ENCODE results near the gene ADGRV1.

DNA sequence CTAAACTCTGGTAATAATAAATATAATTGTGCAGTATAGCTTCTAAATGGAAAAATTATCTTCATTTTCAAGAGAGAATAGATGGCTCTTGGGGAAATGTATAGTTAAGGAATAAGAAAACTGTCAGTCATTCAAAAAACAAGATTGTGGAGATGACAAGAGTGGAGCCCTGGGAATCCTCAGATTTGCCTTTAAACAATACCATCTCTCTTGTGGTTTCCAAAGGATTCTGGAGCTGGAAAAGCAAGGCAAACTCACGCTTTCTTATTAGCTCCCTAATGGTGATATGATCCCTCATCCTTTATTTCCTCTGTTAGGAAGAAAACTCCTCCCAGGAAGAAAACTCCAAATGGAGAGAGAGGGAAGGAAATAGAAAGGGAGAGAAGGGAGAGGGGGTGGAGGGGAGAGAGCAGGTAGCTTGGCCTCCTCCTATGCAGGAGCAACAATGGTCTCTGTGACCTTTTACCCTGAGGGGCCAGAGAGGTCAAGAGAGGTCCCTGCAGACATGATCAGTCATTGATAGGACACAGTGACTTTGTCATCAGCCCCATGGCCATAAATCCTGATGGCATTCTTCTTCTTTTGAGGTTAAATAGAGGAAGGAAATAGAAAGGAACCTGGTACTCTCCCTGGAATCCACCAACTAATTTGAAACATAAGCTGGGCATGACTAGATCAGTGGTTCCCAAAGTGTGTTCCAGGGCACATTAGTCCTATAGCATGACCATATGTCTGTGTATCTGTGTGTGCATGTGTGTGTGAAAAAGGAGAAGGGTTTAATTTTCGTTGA, 512.4 kb downstream of the ADGRV1 start:
- TF ChIP-seq POLR2AphosphoS5 (IDR thresholded peaks at IDR 0.05; ENCODE audit: low read depth, low read length) (no peak), SIN3A (IDR thresholded peaks at IDR 0.05; ENCODE audit: borderline replicate concordance, insufficient read depth, low read length) (no peak), TAF1 (IDR thresholded peaks at IDR 0.05; ENCODE audit: borderline replicate concordance, insufficient read depth, low read length) (no peak), REST (IDR thresholded peaks at IDR 0.05; ENCODE audit: insufficient read depth in 1 of 2, low read depth in 2 of 2, low read length in 2 of 2) (no peak)

All from PFSK-1 (cell line).